ENCODE results near the gene MMP7. TPM values are rescaled to one million over a fixed set of nuclear protein-coding genes. Genes with fewer than 3 reads are reported as not detected.

Gene MMP7
- total RNA-seq, 2 donors from 2014 or later: 54.5 to 105 TPM

DNA sequence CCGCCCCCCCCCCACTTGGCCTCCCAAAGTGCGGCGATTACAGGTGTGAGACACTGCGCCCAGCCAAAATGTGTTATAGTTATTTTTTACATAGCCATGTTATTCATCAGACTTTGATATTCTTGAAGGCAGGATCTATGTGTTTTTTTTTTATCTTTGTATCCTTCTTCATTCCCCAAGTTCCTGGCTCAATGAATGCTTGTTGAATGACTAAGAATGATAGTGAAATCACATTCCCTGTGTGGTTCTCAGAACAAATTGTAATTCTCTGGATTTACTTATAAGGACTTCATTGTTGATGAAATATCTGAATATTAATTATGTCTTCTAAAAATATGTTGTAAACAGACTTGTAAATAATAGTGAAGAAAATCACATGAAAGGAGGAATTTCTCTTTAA is 33.5 kb downstream of the MMP7 start:
- WGBS, 2 donors: 82 to 97% methylated on average over 3 to 4 of the region's 4 CpGs
- Histone ChIP-seq H3K36me3 (replicated peaks in 1 of 2; ENCODE audit: insufficient read depth in 1 of 2, low read depth in 2 of 2) (no peaks in the 10 kb centered on the region), H3K4me3 (no peak overlapping the region), H3K27me3 (no peaks in the 10 kb centered on the region), H3K9me3 (no peaks in the 10 kb centered on the region), H3K27ac (no peak overlapping the region), H3K4me1 (peaks cover 5% of the 10 kb centered on the region)
- intact Hi-C loops (cut with DNase I): loop anchor here (5.0 to 10.0 kb wide), 2 partner anchors 102 to 160 kb away; no protein-coding TSS in a partner anchor
- DNase-seq (no peak), ATAC-seq (no peak)
- TF ChIP-seq, protein P1, sequence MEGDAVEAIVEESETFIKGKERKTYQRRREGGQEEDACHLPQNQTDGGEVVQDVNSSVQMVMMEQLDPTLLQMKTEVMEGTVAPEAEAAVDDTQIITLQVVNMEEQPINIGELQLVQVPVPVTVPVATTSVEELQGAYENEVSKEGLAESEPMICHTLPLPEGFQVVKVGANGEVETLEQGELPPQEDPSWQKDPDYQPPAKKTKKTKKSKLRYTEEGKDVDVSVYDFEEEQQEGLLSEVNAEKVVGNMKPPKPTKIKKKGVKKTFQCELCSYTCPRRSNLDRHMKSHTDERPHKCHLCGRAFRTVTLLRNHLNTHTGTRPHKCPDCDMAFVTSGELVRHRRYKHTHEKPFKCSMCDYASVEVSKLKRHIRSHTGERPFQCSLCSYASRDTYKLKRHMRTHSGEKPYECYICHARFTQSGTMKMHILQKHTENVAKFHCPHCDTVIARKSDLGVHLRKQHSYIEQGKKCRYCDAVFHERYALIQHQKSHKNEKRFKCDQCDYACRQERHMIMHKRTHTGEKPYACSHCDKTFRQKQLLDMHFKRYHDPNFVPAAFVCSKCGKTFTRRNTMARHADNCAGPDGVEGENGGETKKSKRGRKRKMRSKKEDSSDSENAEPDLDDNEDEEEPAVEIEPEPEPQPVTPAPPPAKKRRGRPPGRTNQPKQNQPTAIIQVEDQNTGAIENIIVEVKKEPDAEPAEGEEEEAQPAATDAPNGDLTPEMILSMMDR (IDR thresholded peaks at IDR 0.05): no peak
- no peak for TF ChIP-seq POLR2A (IDR thresholded peaks at IDR 0.05)

DNA sequence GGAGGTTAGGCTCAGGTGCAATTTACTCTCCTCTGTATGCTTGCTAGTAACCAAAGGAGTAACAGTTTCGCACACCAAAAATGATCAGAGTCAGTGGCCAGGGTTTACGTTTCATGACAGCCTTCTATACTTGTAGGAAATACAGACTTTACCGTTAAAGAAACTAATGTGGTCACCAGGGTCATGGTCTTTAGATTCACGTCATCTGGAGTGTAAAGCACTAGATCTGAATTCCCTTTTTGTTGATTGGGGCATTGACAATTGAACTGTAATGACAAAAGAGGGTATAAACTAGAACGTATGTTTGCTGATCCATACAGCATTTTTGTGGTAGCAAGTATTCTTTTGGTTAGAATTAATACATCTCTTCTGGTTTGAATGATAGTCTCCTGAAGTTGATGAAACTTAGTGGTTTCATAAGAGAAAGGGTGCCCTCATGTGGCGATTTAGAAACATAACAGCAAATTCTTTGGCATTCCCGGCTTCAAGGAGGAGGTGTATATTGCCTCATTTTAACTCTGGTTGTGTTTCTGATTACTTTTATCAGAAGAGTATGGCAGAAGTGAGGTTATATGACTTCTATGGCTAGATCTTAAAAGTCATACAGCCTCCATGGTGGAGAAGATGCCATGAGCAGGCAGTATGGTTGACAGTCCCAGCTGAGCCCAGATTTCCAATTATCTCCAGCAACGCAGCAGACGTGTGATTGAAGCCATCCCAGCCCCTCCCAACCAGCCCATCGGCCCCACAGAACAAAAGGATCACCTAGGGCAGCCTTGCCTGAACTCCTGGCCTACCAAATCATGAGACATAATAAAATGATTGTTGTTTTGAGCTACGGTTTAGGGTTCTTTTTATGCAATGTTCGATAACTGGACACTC is 35.1 kb downstream of the MMP7 start:
- TF ChIP-seq, protein P1 (IDR thresholded peaks at IDR 0.05): peak; percentile 37 to 86 (median 80)
- TF ChIP-seq POLR2A (IDR thresholded peaks at IDR 0.05): no peak

DNA sequence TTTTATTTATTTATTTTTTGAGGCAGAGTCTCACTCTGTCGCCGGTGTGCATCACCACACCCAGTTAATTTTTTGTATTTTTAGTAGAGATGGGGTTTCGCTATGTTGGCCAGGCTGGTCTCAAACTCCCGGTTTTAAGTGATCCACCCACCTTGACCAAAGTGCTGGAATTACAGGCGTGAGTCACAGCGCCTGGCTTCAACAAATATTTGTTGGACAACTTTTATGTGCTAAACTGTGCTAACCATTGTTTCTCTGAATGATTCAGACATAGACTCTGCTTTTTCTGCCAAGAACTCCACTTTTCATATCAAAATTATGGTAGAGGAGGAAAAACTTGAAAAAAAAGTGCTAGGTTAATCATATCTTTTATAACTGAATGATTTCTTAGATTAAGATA is 36.3 kb downstream of the MMP7 start:
- DNase-seq (peak in 2 of 4 donors; percentile 43), ATAC-seq (peak; percentile 60)
- intact Hi-C loops (cut with DNase I): loop anchor here (10.0 kb wide), 1 partner anchor 99 kb away; no protein-coding TSS in a partner anchor

More for the DNA sequence above, 35.1 kb downstream of the MMP7 start:
- intact Hi-C loops (cut with DNase I): loop anchor here (5.0 to 10.0 kb wide), 2 partner anchors 101 to 158 kb away; no protein-coding TSS in a partner anchor
- Histone ChIP-seq H3K27me3 (no peaks in the 10 kb centered on the region), H3K4me1 (peaks cover 5% of the 10 kb centered on the region), H3K36me3 (replicated peaks in 1 of 2; ENCODE audit: insufficient read depth in 1 of 2, low read depth in 2 of 2) (no peaks in the 10 kb centered on the region), H3K9me3 (no peaks in the 10 kb centered on the region), H3K4me3 (no peak overlapping the region), H3K27ac (no peak overlapping the region)
- ATAC-seq (peak; percentile 88), DNase-seq (peak; percentile 39 to 80 (median 56))
- WGBS, 2 donors: 30 to 35% methylated on average over 12 of the region's 12 CpGs

DNA sequence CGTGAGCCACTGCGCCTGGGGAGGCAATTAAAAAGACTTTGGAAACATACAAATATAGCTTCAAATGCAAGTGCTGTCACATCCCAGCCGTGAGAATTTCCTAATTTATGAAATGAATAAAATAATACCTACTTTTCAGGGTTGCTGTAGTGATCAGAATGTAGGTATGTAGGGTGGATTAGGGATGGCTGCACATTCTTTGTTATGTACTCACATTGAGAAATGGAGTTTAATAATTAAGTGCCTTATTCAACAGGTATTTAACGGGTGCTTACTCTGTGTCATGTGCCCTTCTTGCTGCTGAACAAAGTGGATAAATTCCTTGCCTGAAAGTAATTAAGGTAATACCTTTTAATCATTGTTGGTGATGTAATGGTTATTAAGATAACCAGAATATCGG is 37.0 kb downstream of the MMP7 start:
- Histone ChIP-seq H3K4me1 (peaks cover 5% of the 10 kb centered on the region), H3K4me3 (no peak overlapping the region), H3K9me3 (no peaks in the 10 kb centered on the region), H3K36me3 (replicated peaks in 1 of 2; ENCODE audit: insufficient read depth in 1 of 2, low read depth in 2 of 2) (no peaks in the 10 kb centered on the region), H3K27me3 (no peaks in the 10 kb centered on the region), H3K27ac (no peak overlapping the region)
- peak; percentile 34 for ATAC-seq
- DNase-seq: no peak
- 58 to 67% methylated on average over 5 of the region's 5 CpGs for WGBS, 2 donors
- TF ChIP-seq, protein P1 (IDR thresholded peaks at IDR 0.05): no peak
- no peak for TF ChIP-seq POLR2A (IDR thresholded peaks at IDR 0.05)
- intact Hi-C loops (cut with DNase I): loop anchor here (10.0 kb wide), 1 partner anchor 99 kb away; no protein-coding TSS in a partner anchor

More for the DNA sequence above, 36.3 kb downstream of the MMP7 start:
- 37 to 44% methylated on average over 6 of the region's 6 CpGs for WGBS, 2 donors
- Histone ChIP-seq H3K4me1 (peaks cover 5% of the 10 kb centered on the region), H3K9me3 (no peaks in the 10 kb centered on the region), H3K27ac (no peak overlapping the region), H3K4me3 (no peak overlapping the region), H3K36me3 (replicated peaks in 1 of 2; ENCODE audit: insufficient read depth in 1 of 2, low read depth in 2 of 2) (no peaks in the 10 kb centered on the region), H3K27me3 (no peaks in the 10 kb centered on the region)
- no peak for TF ChIP-seq POLR2A (IDR thresholded peaks at IDR 0.05)
- TF ChIP-seq, protein P1 (IDR thresholded peaks at IDR 0.05): no peak
